HepG2 (cell line): ENCODE data around the gene RRP36. TPM values are rescaled to one million over a fixed set of nuclear protein-coding genes. Genes with fewer than 3 reads are reported as not detected.

Experiments
- EED ChIP-seq: sonication (generic); formaldehyde crosslinking; IDR thresholded peaks from 2 replicates; pipeline ENCODE4 v1.5.0; 2020; ENCODE audit warnings: mild to moderate bottlenecking, missing genetic modification reagents
- FOXA1 ChIP-seq, 2 experiments: fragments of 450-650 bp in 1 of 2; sonication (generic) in 1 of 2; formaldehyde crosslinking in 1 of 2; IDR thresholded peaks; 2 replicates each; pipeline versions ENCODE4 v1.4.0 to v1.6.1; 2016 to 2020; ENCODE audit warnings: missing genetic modification reagents in 1 of 2
- HMG20B ChIP-seq: conservative IDR thresholded peaks from 2 replicates; pipeline ENCODE4 v1.6.1; 2016; ENCODE audit warnings: missing genetic modification reagents, missing compliant biosample characterization
- NAIF1 ChIP-seq: sonication (generic); formaldehyde crosslinking; IDR thresholded peaks from 2 replicates; pipeline ENCODE4 v1.5.0; 2020; ENCODE audit warnings: mild to moderate bottlenecking, missing genetic modification reagents, borderline replicate concordance
- PPARG ChIP-seq: conservative IDR thresholded peaks from 2 replicates; pipeline ENCODE4 v1.6.1; 2016; ENCODE audit warnings: missing biosample characterization, missing genetic modification reagents
- SOX13 ChIP-seq, 3 experiments: fragments of 450-650 bp in 1 of 3; sonication (generic) in 1 of 3; formaldehyde crosslinking in 1 of 3; IDR thresholded peaks in 2 of 3; conservative IDR thresholded peaks in 1 of 3; 2 replicates each; pipeline versions ENCODE4 v1.5.0 to v1.6.1; 2016 to 2020; ENCODE audit warnings: antibody characterized with exemption in 1 of 3, mild to moderate bottlenecking in 1 of 3, missing compliant biosample characterization in 1 of 3, missing genetic modification reagents in 1 of 3, moderate library complexity in 1 of 3
- ZFP41 ChIP-seq: sonication (generic); formaldehyde crosslinking; IDR thresholded peaks from 2 replicates; pipeline ENCODE4 v1.4.0; 2020; ENCODE audit warnings: mild to moderate bottlenecking, missing genetic modification reagents, borderline replicate concordance
- ZNF441 ChIP-seq: sonication (generic); formaldehyde crosslinking; IDR thresholded peaks from 2 replicates; pipeline ENCODE4 v1.7.0; 2021; ENCODE audit warnings: missing genetic modification reagents, borderline replicate concordance
- ZNF451 ChIP-seq: sonication (generic); formaldehyde crosslinking; IDR thresholded peaks from 2 replicates; pipeline ENCODE4 v1.5.0; 2020; ENCODE audit warnings: mild to moderate bottlenecking, missing genetic modification reagents
- ZNF468 ChIP-seq: sonication (generic); formaldehyde crosslinking; IDR thresholded peaks from 2 replicates; pipeline ENCODE4 v1.8.0; 2022; ENCODE audit warnings: mild to moderate bottlenecking, moderate library complexity, missing genetic modification reagents
- ZNF678 ChIP-seq: sonication (generic); formaldehyde crosslinking; IDR thresholded peaks from 2 replicates; pipeline ENCODE4 v1.4.0; 2020; ENCODE audit warnings: mild to moderate bottlenecking, missing genetic modification reagents
- polyA plus RNA-seq, 8 experiments: library from polyadenylated mRNA; depleted of rRNA in 3 of 8; stranded (reverse) in 7 of 8; unstranded in 1 of 8; fragments of >200 nt; fragmentation: Illumina TruSeq in 4 of 8; extraction: Trizol in 4 of 8; gene quantifications; 2 replicates each; pipeline versions ENCODE4 v1.2.1 to v1.2.3, GENCODE V29; 2011 to 2016; ENCODE audit warnings: low read depth in 4 of 8, missing spikeins in 1 of 8, mixed read lengths in 1 of 8; ENCODE audit not compliant: insufficient read depth in 1 of 8
- total RNA-seq, 5 experiments: library from RNA; depleted of rRNA; stranded (reverse); fragments of >200 nt; fragmentation: Illumina TruSeq; extraction: Trizol; gene quantifications; 2 replicates each; pipeline ENCODE4 v1.2.3, GENCODE V29; 2016; ENCODE audit warnings: low read depth in 1 of 5
- TF ChIP-seq, protein P1 (sequence below): sonication (generic); formaldehyde crosslinking; IDR thresholded peaks from 2 replicates; pipeline ENCODE4 v1.5.0; 2020; ENCODE audit warnings: missing genetic modification reagents, mild to moderate bottlenecking, borderline replicate concordance
- TF ChIP-seq, protein P2 (sequence below): sonication (generic); formaldehyde crosslinking; IDR thresholded peaks from 2 replicates; pipeline ENCODE4 v1.8.0; 2022; ENCODE audit warnings: missing genetic modification reagents, mild to moderate bottlenecking, moderate library complexity, borderline replicate concordance
- TF ChIP-seq, protein P3 (sequence below): sonication (generic); formaldehyde crosslinking; IDR thresholded peaks from 2 replicates; pipeline ENCODE4 v1.5.1; 2020; ENCODE audit warnings: mild to moderate bottlenecking, missing genetic modification reagents, borderline replicate concordance
- TF ChIP-seq, protein P4 (sequence below): sonication (generic); formaldehyde crosslinking; IDR thresholded peaks from 2 replicates; pipeline ENCODE4 v1.5.1; 2020; ENCODE audit warnings: mild to moderate bottlenecking, missing genetic modification reagents, borderline replicate concordance

The RRP36 gene
- total and polyA plus RNA-seq, 2 of the 13 experiments (the other 11 are each of a cell fraction or from before 2014, with no cell fraction given) = 29.5 to 144 TPM

DNA sequence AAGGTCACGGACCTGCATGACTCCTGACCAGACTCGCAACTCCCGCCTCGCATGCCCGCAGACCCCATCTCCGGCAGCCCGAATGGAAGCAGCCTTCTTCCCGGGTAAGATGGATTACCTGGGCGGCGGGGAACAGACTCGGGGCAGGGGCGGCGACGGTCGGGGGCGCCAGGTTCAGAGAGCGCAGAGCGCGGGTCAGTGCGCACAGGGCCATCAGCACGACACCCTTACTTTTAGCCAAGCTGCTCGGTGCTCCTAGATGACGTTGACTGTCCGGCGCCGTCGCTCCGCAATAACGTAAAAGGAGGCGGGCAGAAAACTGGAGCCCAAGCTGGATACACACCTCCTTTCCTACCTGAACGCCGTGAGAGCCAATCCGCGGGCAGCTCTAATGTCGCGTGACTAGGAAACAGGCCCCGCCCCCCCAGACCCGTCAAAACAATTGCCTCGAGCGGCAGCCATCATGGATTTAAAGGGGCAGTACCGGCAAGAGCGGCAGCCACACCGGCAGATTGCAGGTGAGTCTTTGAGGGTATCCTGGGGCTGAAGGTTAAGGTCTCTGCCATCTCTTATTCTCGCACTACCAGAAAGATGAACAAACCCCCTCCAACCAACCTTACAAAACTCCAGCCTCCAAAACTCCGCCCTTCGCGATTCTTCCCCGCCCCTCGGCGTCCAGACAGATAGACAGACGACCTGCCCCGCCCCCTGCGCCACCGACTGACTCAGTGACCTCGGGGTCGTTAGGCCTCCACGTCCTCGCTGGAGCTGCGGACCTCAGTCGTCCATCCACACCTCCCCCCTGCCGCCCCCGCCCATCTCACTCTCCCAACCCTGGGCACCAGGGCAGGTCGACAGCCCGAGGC, 38.0 kb downstream of the RRP36 start, which contains the start of the genes KLC4 and MRPL2 (continued):
- no peak for TF ChIP-seq NAIF1 (CRISPR knock-in tag)
- TF ChIP-seq ZNF451 (CRISPR knock-in tag) = no peak; the same call in 1 of the 2 replicates
- TF ChIP-seq ZNF468 (CRISPR knock-in tag) = no peak
- peak; percentile 80; the same call in 1 of the 2 replicates for TF ChIP-seq ZNF441
- TF ChIP-seq EED (CRISPR knock-in tag) = no peak; the same call in 1 of the 2 replicates
- TF ChIP-seq, protein P1, sequence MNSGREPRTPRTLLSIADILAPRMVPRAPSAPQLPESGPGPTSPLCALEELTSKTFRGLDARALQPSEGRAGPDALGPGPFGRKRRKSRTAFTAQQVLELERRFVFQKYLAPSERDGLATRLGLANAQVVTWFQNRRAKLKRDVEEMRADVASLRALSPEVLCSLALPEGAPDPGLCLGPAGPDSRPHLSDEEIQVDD (CRISPR knock-in tag) = no peak
- TF ChIP-seq, protein P2, sequence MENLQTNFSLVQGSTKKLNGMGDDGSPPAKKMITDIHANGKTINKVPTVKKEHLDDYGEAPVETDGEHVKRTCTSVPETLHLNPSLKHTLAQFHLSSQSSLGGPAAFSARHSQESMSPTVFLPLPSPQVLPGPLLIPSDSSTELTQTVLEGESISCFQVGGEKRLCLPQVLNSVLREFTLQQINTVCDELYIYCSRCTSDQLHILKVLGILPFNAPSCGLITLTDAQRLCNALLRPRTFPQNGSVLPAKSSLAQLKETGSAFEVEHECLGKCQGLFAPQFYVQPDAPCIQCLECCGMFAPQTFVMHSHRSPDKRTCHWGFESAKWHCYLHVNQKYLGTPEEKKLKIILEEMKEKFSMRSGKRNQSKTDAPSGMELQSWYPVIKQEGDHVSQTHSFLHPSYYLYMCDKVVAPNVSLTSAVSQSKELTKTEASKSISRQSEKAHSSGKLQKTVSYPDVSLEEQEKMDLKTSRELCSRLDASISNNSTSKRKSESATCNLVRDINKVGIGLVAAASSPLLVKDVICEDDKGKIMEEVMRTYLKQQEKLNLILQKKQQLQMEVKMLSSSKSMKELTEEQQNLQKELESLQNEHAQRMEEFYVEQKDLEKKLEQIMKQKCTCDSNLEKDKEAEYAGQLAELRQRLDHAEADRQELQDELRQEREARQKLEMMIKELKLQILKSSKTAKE (CRISPR knock-in tag) = peak; percentile 72
- TF ChIP-seq PPARG = 0 out of 2 replicates have a peak, but pooled peaks have one; percentile 13
- TF ChIP-seq, protein P3, sequence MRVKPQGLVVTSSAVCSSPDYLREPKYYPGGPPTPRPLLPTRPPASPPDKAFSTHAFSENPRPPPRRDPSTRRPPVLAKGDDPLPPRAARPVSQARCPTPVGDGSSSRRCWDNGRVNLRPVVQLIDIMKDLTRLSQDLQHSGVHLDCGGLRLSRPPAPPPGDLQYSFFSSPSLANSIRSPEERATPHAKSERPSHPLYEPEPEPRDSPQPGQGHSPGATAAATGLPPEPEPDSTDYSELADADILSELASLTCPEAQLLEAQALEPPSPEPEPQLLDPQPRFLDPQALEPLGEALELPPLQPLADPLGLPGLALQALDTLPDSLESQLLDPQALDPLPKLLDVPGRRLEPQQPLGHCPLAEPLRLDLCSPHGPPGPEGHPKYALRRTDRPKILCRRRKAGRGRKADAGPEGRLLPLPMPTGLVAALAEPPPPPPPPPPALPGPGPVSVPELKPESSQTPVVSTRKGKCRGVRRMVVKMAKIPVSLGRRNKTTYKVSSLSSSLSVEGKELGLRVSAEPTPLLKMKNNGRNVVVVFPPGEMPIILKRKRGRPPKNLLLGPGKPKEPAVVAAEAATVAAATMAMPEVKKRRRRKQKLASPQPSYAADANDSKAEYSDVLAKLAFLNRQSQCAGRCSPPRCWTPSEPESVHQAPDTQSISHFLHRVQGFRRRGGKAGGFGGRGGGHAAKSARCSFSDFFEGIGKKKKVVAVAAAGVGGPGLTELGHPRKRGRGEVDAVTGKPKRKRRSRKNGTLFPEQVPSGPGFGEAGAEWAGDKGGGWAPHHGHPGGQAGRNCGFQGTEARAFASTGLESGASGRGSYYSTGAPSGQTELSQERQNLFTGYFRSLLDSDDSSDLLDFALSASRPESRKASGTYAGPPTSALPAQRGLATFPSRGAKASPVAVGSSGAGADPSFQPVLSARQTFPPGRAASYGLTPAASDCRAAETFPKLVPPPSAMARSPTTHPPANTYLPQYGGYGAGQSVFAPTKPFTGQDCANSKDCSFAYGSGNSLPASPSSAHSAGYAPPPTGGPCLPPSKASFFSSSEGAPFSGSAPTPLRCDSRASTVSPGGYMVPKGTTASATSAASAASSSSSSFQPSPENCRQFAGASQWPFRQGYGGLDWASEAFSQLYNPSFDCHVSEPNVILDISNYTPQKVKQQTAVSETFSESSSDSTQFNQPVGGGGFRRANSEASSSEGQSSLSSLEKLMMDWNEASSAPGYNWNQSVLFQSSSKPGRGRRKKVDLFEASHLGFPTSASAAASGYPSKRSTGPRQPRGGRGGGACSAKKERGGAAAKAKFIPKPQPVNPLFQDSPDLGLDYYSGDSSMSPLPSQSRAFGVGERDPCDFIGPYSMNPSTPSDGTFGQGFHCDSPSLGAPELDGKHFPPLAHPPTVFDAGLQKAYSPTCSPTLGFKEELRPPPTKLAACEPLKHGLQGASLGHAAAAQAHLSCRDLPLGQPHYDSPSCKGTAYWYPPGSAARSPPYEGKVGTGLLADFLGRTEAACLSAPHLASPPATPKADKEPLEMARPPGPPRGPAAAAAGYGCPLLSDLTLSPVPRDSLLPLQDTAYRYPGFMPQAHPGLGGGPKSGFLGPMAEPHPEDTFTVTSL (CRISPR knock-in tag) = peak; percentile 56; the same call in 1 of the 2 replicates
- TF ChIP-seq HMG20B (CRISPR knock-in tag) = peak; percentile 67; the same call in 1 of the 2 replicates
- TF ChIP-seq SOX13 (IDR thresholded peaks at IDR 0.05) = no peak
- TF ChIP-seq SOX13 (CRISPR knock-in tag; conservative IDR thresholded peaks at IDR 0.05 in 1 of 2, IDR thresholded peaks at IDR 0.05 in 1 of 2) = peak in 1 of 2 experiments; percentile 34; a peak in 2 of 4 replicates
- no peak for TF ChIP-seq FOXA1 (IDR thresholded peaks at IDR 0.05)
- TF ChIP-seq FOXA1 (CRISPR knock-in tag; IDR thresholded peaks at IDR 0.05) = peak; percentile 55; the same call in 1 of the 2 replicates
- TF ChIP-seq ZNF678 (CRISPR knock-in tag) = no peak
- TF ChIP-seq, protein P4, sequence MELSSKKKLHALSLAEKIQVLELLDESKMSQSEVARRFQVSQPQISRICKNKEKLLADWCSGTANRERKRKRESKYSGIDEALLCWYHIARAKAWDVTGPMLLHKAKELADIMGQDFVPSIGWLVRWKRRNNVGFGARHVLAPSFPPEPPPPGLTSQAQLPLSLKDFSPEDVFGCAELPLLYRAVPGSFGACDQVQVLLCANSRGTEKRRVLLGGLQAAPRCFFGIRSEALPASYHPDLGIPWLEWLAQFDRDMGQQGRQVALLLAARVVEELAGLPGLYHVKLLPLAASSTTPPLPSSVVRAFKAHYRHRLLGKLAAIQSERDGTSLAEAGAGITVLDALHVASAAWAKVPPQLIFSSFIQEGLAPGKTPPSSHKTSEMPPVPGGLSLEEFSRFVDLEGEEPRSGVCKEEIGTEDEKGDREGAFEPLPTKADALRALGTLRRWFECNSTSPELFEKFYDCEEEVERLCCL (CRISPR knock-in tag) = no peak
- TF ChIP-seq ZFP41 = no peak
